COLO829 (cell line): ENCODE results near the gene PHB1.

ENCODE experiments used
- DNase-seq: peaks from one replicate; pipeline ENCODE4 v3.0.0; 2012; ENCODE audit warnings: low spot score

PHB1 gene

DNA sequence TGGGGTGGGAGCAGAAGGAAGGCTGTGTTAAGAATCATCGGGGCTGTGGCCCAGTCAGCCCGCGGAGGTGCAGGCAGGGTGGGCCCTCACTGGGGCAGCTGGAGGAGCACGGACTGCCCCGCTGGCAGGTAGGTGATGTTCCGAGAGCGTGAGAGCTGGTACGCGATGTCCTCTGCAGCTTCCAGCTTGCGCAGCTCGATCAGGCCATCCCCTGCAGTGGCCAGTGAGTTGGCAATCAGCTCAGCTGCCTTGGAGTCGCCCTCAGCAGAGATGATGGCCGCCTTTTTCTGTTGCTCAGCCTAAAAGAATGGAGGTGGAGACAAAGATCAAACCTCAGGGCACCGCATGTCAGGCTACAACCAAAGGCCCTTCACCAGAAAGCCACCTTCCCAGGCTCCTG, 9.8 kb downstream of the PHB1 start:
- no peak for DNase-seq

DNA sequence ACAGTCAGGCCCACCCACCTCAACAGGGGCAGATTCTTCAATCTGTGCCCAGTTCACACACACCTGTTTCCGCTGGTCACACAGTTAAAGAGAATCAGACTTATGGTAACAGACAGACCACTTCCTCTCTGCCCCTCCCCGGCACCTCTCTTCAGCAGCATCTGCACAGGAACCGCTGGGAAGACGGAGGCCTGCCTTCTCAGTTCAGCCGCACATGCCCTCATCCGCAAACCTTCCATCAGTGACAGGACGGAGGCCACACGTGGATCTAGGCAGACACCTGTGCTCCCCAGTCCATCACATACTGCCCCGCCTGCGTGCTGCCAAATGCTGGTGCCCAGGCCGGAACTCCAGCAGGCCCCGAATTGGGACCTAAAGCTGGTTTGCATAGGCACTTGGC, 10.3 kb downstream of the PHB1 start:
- DNase-seq = no peak

DNA sequence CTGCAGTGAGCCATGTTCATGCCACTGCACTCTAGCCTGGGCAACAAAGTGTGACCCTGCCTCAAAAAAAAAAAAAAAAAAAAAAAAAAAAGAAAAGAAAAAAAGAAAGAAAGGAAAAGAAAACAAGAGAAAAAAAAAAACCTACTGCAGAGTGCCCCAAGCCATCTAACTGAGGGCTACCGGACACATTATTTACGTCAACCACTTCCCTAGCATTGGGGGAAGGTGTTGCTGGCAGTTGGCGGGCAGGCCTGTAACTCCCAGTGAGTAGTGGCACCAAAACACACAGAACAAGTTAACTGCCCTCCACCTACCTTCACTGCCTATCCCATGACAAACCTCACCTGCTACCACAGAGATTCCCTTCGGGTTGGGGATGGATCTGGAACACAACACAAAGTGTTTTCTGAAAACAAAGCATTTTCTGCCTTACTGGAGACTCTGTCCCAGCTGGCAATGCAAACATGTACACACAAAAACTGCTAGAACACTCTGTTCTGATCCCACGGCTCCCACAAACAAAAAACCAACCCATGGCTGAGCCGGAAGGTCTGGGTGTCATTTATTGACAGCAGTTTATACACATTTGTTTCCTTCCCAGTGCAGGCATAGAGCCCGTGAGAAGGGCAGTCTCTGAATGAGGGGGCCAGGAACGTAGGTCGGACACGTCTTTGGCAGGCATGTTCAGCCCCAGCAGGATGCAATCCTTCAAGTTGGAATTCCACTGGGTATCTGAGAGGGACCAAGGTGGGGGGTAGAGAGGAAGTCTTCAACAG, 11.0 kb downstream of the PHB1 start:
- DNase-seq = no peak

DNA sequence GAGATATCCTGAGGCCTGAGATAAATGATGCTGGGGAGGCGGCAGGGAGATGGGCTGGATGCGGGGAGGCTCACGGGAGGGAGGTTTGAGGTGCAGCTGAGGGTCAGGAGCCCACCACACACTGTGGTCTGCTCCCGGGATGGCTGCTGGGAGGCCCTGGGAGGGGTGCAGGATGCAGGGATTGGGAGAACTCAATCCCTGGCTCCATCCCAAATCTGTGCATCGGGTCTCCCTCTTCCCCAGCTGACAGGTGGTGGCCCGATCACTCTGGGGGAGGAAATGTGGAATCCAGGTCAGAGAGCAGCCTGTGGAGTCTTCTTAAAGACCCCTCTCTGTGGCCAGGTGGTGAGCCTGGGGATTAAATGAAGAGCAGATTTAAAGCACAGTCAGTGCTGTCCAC, 12.0 kb downstream of the PHB1 start:
- no peak for DNase-seq

DNA sequence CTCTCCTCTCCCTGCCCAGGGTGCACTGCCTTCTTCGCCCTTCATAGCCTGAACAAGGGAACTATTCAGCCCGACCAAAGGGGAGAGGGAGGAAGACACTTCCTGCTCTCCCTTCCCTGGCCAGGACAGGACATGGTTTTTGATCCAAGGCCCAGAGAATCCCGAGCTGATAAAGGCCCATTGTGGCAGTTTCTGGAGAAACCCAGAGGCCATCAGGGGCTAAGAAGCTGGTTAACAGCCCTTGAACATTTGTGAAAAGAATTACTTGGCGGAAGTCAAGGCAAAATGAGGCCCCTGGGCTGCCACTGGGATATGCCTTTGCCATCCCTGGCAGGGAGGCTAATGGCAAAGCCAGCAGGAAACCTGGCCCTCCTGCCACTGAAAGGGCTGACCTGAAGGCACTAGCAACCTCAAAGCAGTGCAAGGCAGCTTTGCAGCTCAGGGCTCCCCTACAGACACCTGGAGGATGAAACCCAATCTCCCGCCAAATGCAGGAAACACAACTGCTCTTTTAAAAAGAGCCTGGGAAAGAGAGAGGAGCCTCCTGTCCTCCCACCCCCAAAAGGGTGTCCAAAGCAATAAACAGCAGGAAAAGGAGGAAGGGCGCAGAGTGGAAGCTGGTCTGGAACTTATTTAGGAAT, 12.6 kb downstream of the PHB1 start:
- peak; percentile 94 for DNase-seq

DNA sequence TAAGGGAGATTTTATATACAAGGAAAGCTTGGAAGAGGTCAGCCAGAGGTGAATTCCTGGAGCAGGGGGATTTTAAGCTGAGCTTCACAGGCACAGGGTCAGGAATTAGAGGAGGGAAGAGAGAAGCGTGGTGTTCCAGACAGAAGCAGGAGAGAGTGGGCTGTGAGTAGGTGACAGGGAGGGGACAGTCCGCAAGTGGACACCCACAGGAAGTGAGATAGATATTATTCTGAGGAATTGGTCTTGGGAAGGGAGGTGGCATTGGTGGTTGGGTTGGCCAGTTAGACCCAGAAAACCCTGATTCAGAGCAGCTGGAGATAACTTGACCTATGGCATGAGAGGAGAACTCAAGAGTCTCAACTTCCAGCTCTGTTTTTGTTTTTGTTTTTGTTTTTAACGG, 14.7 kb downstream of the PHB1 start:
- no peak for DNase-seq

DNA sequence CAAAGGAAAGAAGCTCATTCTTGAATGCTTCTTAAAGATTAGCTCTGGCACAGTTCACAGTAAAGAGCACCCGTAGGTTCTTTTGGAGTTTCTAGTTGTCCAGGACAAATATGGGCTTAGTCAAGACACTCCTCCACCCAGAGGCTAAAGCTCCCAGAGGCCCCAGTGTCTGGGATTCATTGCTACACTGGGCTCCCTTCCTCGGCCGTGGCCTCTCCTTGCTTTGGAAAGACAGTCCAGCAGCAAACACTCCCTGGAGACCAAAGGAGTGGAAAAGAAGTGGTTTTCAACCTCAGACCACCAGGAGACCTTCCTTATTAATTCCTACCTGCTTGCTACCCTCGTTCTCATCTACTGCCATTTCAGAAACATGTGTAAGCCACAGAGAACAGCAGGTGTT, 17.1 kb downstream of the PHB1 start:
- DNase-seq = no peak

DNA sequence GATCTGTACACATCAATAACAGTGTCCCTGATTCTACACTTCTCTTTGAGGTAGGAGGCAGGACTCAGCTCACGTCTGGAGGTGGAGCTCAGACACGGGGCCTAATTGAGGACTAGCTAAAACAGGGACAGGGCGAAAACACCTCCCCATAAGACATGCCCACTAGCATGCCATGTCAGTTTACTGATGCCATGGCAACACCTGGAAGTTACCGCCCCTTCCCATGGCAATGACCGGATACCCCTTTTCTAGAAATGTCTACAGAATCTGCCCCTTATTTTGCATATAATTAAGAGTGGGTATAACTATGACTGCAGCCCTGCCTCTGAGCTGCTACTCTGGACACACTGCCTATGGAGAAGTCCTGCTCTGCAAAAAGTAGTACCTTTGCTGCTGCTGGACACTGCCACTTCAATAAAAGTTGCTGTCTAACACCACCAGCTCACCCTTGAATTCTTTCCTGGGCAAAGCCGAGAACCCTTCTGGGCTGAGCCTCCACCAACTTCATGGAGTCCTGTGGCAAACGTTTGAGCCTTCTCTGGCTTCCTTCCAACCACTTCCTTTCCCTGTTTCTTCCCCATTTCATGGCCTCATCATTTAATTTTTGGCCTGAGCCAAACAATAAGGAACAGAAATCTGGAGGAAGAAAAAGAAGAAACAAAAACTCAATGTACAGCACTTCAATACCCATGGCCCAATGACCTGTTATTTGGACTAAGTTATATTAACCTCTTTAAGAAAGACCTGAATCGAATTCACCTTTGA, 21.0 kb downstream of the PHB1 start:
- no peak for DNase-seq

DNA sequence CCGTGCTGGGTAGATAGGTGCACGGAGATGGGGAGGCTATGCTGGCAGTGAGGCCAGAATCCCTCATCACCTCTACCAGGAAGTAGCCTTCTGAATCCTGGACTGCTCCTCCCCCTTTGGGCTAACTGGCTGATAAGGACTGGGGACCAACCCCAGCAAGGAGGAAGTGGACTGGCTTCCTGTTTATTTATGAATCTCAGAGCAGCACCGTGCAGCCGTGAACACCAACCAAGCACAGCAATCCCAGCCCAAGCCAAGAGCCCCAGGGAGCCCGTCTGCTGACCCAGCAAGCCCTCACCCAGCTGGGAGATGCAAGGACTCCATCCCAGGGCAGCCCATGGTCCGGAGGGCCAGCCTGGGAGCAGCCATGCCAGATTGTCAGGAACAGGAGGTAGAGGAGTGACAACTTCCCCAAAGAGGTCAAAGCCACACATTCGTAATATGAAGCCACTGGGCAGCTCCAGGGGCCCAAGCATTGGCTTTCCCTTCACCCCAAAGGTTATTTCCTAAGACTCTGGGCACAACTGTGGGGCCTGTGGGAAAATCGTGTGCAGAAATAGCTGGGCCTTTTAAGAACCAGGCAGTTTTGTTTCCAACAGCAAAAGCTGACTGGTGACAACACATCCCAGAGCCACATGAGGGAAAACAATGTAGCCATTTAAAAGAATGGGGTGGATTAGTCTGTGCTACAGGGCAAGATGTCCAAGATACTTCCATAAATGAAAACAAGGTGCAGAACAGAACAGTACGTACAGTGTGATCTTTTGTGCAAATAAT, 23.9 kb downstream of the PHB1 start:
- DNase-seq = peak; percentile 59

DNA sequence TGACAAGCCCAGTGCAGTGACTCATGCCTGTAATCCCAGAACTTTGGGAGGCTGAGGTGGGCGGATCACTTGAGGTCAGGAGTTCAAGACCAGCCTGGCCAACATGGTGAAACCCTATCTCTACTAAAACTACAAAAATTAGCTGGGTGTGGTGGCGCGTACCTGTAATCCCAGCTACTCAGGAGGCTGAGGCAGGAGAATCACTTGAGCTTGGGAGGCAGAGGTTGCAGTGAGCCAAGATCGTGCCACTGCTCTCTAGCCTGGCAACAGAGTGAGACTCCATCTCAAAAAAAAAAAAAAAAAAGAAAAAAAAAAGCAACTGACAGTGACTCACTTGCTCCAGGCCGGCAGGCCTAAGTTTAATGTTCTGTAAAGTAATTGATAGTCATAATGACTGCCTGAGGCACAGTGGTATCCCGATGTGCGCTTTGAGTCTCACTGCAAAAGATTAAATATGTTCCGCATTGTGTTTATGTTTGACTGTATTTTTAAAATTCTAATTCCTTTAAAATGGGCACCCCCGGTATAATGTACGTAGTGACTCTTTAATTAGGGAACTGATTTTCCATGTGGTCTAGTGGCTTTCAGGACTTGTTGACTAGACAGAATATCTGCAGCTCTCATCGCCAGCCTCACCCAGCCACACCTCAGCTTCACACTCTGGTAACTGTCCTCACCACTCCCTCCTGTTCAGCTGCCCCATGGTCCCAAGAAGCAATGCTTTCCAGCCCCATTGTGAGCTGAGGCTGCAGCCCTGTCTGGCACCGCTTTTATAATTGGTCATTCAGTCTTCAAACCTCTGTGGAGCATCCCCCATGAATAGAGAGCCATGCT, 25.0 kb downstream of the PHB1 start:
- peak; percentile 88 for DNase-seq

DNA sequence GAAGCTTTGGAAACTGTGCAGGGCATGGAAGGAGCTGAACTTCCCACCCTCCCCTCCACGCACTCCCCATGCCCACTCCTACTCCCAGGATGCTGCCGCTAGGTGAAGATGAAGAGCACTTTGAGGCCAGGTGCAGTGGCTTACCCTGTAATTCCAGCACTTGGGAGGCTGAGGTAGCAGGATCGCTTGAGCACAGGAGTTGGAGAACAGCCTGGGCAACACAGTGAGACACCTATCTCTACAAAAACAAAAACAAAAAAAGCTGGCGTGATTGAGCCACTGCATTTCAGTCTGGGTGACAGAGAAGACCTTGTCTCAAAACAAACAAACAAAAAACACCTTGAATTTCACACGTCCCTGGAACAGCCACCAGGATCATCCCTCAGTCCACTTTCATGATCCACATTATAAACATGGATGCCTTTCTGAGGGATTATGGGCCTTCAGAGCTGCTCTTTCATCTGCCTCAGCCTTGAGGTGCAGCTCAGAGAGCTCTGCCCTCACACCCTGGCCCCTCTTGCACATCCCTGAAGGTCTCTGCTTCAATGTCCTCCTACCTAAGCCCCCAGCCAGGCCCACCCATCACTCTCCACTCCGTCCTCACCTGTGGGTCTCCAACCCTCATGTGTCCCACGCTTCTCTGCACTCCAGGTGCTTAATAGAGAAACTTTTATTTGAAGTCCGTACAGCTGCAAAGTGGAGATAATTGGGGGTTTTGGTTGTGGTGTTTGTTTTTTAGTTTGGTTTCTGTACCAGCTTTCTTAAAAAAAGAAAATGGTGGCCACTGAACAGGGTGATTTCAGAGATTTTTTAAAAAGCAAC, 25.8 kb downstream of the PHB1 start:
- DNase-seq = no peak

DNA sequence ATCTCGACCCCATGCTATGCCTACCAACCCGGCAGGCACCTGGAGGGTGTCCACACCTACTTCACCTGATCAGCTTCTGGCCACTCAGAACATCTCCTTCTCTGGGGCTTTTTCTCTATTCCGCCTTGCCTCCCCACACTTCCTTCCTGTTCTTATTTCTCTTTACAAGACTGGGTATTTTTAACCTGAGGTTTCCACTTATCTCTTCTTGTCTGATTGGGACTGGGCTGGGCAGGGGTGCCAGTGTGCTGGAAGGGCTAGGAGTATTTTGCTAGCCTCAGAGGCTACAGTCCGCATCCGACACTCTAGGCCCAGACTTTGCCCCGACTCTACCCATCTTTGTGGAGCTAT, 26.4 kb downstream of the PHB1 start:
- DNase-seq = no peak

DNA sequence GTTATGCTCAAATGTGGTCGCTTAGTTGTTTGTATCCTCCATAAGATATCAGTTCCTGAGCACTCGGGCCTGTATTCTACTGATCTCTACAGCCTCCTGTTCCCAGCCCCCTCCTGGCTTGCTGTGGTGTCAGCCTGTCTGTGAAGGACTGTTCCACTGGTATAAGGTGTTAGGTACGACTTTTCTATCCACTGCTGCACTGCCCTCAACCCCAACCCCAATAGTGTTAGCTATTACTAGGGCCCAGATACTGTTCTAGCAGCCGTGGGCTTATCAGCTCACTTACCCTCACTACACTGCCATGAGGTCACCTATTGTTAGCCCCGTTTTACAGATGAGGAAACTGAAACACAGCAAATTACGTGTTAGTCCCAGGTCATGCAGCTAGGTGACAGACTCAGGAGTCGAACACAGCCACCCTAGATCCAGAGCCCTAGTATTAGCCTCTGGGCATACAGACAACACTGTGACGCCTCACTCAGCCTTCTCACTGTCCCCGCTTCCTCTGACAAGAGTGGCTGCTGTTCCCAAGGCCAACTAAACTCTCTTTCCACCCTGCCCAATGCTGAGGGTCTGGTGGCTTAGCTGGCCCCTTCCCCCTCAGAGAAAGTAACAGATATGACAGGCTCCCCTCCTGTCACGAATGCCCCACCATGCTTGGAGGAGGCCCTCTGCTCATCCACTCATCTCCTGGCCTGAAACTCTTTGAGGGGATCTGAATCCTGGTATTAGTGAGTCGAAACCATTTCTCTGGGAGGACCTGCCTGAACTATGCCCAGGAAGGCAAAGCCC, 27.0 kb downstream of the PHB1 start:
- DNase-seq = no peak

DNA sequence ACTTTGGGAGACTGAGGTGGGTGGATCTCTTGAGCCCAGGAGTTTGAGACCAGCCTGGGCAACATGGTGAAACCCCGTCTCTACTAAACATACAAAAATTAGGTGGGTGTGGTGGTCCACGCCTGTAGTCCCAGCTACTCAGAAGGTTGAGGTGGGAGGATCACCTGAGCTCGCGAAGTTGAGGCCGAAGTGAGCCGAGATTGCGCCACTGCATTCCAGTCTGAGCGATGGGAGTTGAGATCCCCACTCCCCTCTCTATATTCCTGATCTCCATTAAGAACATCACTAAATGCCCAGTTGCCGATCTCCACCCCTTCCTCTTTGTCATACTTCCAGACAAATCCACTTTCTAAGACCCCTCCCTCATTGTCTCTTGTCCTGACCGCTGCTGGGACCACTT, 28.3 kb downstream of the PHB1 start:
- DNase-seq = no peak

DNA sequence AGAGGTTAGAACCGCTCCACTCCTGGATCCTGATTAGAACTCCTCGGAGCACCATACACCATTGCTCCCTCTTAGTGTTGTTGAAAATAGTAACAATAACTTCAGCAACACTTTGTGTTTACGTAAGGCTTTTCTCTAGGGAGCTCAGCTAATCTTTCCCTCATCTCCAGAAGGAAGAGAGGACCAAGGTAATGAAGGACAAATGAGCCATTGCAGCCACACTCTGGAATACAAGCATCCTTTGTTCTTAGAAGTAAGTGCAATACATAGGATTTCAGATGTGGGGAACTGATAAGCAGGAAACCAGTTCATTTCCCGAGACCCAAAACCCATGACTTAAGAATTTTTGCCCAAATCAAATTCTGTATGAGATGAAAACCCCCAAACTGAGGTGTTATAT, 29.7 kb downstream of the PHB1 start:
- DNase-seq = peak; percentile 86

DNA sequence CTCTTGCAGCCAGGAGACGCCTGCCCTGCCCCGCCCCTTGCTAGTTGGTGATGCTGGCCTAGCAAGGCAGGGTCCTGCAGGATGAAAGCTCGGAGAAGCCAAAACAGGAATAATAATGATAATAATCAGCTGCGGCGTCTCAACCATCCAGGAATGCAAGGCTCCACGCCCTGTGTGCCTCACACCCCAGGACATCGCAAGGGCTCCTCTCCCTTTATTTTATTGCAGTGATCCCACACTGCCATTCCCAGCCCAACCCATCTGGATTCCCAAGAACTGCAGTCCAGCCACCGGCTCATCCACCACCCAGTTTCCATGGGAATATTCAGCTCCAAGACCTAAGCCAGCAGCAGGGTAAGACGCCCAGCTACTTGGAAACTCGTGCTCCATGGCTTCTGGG, 31.6 kb downstream of the PHB1 start:
- no peak for DNase-seq

DNA sequence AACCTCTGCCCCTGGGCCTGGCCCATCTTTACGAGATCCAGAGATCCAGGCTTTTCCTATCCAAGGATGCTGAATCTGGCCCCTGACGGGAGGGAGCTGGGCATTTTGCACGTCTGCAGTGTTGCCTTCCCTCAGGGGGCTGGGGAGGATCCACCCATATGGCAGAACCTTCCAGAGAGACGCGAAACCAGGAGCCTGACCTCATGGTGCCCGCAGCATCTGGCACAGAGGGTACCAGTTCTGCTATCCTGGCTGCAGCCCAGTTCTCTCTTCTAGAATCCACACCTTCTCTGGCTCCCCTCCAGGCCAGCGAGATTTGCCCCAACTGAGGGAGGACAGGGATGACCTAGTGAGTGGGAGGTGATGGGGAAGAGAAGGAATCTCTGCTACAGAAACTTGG, 32.1 kb downstream of the PHB1 start:
- DNase-seq = no peak

DNA sequence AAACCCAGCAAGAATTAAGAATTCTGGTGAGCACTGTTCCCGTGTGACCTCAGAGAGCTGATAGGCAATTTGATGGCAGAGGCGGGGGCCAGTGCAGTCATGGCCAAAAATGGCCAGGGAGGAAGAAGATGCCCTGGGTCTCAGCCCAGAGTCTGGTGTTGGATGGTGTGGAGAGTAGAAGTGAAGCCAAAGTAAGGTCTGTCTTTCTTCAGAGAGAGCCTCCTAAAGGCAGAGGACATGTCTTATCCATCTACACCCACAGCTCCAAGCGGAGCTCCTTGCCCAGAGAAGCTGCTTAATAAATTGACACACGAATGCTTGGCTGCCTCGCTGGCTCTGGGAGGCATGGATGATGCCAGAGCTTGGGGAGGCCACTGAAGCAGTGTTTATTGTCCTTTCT, 32.9 kb downstream of the PHB1 start:
- no peak for DNase-seq

DNA sequence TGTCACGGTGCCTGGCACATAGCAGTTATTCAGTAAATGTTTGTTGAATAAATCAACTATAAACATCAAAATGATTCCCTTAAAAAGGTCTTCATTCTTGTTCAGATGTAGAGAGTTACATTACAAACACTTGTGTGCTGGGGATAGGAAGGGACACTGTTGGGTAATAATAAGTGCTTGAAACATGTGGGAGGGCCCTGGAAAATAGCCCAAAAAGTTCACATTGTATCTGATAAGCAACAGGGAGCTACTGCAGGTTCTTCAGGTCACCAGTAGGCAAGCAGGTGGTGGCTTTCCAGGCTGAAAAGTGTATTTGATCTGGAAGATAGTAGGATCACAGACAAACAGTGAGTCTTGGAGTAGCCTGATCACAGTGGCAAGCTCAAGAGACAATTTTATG, 33.6 kb downstream of the PHB1 start:
- DNase-seq = no peak

DNA sequence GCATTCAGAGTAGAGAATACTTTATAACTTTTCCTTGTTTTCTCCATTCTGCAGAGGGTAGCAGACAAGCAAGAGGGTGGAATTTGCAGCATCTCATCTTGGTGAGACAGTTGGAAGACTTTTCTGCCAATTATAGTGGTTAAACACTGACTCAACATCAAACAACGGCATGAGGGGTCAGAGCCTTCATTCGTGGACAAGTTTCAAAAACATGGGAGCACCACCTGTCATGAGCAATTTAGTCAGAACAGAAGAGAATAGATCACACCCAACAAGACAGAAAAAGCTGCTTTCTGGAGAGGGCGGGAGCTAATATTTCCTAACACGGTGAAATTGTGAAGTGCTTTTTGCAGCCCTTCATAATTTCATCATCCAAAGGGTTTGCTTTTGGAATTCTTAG, 34.8 kb downstream of the PHB1 start:
- no peak for DNase-seq
